ENCODE measurements around the gene EGFL8. TPM values are rescaled to one million over a fixed set of nuclear protein-coding genes. Genes with fewer than 3 reads are reported as not detected.
A peak's percentile ranks its signal among the peaks of the same experiment; 100 is the strongest.
"Not testable (repeated sequence)": the region's sequence is repeated elsewhere in the genome, so short reads cannot be mapped to it uniquely, and the experiment has no call there.

Gene EGFL8
- total RNA-seq, 2 experiments from 2014 or later, result 11.4 to 13.1 TPM

DNA sequence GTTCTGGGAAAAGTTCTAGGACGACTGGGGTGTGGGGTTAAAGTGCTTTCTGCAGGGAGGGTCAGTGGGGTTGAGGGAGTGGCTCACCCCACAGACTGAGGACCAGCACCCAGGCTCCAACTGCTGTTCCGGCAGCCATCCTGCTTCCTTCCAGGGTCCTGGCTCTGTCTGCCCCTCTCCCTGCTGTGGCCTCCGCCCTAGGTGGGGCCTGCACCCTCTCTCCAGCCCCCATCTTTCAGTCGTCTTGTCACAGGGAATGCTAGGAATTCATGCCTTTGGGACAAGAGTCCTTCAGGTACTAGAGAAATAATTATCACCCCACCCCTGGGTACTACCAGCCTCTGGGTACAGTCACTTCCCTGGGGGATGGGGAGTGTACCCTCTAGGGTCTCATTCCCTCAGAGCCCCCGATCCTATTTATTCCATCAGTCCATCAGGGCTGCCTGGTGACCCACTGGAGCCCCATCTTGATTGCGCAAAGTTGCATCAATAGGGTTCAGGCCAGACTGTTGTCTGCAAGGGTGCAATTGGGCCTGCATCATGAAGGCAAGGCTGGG lies 19.8 kb downstream of the EGFL8 start, which contains the start of gene AGER:
AGER (minus strand) TSS at position 170 of the 557 bp plus-strand sequence; CDS start at position 139, 31 bp downstream.
- CTCF ChIA-PET, result interaction anchor here (1.2 kb wide), 1 partner anchor 11 kb away, joined by 4 read pairs; no protein-coding TSS in a partner anchor

DNA sequence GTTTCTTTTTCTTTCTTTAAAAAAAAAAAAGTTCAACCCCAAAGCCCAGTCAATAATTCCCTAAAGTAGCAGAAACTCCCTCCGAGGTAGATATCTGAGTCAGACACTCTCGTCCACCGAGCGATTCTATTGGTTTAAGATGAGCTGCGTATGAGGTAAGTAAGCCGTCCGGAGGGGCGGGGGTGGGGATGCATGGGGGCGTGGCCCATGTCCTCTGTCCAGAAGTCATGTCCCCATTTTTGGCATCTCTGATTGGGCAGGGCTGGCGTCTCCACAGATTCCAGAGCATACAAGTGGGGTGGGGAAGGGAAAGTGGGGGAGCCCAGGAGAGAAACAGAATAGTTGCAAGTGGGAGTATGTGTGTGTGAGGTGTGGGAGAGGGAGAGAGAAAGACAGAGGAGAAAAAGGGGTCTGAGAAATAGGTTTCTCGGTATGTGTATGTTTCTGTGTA lies 21.3 kb downstream of the EGFL8 start:
- ATAC-seq (peak; percentile 59), DNase-seq (peak; percentile 78)
- Mint-ChIP-seq H3K36me3 (peaks cover 40% of the 10 kb centered on the region), H3K4me1 (peaks cover 41% of the 10 kb centered on the region), H3K27ac (peak overlapping the region; percentile 87)
- CTCF ChIA-PET, result interaction anchor here (1.2 kb wide), 1 partner anchor 10 kb away, joined by 4 read pairs; no protein-coding TSS in a partner anchor
- H3K9me3 Mint-ChIP-seq (ENCODE audit: low read depth); H3K27me3 Mint-ChIP-seq; H3K4me3 Mint-ChIP-seq: not testable (repeated sequence)

More for the DNA sequence above, 19.8 kb downstream of the EGFL8 start, which contains the start of gene AGER:
- Mint-ChIP-seq H3K9me3 (ENCODE audit: low read depth) (no peaks in the 10 kb centered on the region), H3K27ac (no peak within 1 kb of the TSS), H3K4me1 (peaks cover 53% of the 10 kb centered on the region), H3K27me3 (no peaks in the 10 kb centered on the region), H3K4me3 (no peak within 1 kb of the TSS), H3K36me3 (peaks cover 41% of the 10 kb centered on the region)
- ATAC-seq (no peak), DNase-seq (no peak)

DNA sequence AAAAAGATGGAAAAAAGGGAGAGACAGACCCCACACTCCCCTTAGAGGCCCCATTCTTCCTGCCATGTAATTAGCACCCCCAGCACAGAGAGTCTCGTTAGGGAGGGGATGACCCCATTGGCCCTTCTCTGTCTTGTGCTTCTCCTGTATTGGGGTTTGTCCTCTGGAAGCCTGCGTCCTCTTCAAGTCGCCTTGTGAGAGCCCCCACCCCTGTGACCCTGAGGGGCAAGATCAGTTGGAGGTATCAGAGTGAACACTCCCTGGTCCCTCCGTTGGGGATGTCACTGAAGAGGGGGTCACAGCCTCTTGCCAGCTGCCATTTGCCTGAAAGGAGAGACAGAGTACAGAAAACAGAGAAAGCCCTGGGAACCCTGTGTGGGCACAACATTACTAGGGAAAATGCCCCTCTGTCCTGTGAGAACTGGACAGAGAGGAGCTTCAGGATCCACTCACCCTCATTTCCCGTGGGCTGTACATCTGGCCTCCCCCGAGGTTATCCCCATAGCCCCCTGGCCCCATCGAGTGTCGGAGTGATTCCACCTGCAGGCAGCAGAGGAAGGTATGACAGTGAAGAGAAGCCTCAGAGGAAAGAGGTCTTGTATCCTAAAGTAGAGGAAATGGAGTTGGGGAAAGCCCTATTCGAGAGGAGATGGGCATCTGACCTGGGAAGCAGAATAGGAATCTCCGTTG lies 21.9 kb downstream of the EGFL8 start:
- H3K9me3 Mint-ChIP-seq (ENCODE audit: low read depth); ATAC-seq; CTCF ChIA-PET; H3K4me3 Mint-ChIP-seq; H3K27me3 Mint-ChIP-seq; DNase-seq: not testable (repeated sequence)
- Mint-ChIP-seq H3K36me3 (peaks cover 43% of the 10 kb centered on the region), H3K4me1 (peaks cover 40% of the 10 kb centered on the region), H3K27ac (peak overlapping the region; percentile 87)

DNA sequence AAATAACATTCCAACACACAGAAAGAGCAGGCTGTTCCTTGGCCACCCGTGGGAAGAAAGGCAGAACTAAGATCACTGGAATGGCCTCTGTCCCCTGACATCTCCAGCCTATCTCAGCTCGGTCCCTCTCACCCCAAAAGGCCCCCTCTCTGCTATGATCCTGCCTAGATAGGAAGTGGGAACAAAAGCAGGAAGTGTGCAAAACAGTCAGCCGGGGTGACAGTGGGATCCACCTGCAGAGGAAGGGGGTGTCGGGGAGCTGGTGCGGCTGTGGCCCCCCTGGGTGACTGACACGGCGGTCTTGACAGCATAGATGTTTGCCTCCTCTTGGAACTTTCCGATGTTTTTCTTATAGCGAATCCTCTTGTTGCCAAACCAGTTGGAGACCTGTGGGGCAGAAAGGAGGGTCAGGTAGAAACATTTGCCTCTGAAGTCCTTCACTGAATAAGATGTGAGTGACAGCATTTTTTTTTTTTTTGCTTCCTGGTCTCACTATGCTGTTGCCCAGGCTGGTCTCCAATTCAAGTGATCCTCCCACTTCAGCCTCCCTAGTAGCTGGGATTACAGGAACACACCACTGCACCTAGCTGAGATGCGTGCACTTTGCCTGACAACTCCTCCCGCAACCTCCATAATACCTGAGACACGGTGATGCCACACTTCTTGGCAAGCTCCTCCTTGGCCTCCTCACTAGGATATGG lies 22.8 kb downstream of the EGFL8 start:
- peaks cover 37% of the 10 kb centered on the region for H3K4me1 Mint-ChIP-seq
- peak overlapping the region; percentile 32 for H3K4me3 Mint-ChIP-seq
- H3K36me3 Mint-ChIP-seq, result peaks cover 46% of the 10 kb centered on the region
- no peak for DNase-seq
- no peaks in the 10 kb centered on the region for H3K9me3 Mint-ChIP-seq (ENCODE audit: low read depth)
- H3K27ac Mint-ChIP-seq, result peak overlapping the region; percentile 87
- CTCF ChIA-PET, result no interaction called here
- ATAC-seq, result no peak
- no peaks in the 10 kb centered on the region for H3K27me3 Mint-ChIP-seq

DNA sequence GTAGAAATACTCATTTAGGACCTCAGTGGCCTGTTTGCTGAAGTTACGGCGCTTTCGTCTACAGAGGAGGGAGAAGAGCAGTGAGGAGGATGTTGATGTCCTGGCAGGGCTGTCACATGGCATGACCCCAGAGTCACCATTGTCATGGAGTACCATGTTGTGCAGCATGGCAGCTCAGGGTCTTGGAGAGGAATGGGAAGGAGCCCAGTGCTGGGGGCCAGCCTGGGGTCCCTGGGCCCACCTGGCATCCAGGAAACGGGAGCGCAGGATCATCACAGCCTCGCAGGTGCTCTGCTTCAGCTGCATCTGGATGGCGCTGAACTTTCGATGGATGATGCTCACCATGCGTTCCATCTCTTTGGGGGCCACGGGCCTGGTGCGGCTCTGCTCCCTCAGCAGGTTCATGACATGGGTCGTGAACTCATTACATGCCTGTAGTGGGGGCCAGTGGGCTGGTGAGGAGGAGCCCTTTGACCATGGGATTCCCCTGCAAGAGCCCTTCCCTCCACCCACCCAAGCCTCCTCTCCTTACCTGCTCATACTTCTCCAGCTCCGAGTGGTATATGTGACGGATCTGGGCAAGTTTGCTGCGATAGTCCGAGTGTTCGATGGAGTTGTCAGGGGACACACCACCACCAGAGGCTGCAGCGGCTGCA lies 23.5 kb downstream of the EGFL8 start:
- peaks cover 45% of the 10 kb centered on the region for H3K36me3 Mint-ChIP-seq
- H3K27me3 Mint-ChIP-seq; ATAC-seq; DNase-seq; H3K9me3 Mint-ChIP-seq (ENCODE audit: low read depth): not testable (repeated sequence)
- H3K4me3 Mint-ChIP-seq, result peak overlapping the region; percentile 32
- H3K4me1 Mint-ChIP-seq, result peaks cover 38% of the 10 kb centered on the region
- peak overlapping the region; percentile 79 for H3K27ac Mint-ChIP-seq
- CTCF ChIA-PET, result interaction anchor here (1.1 kb wide), 1 partner anchor 140 kb away, joined by 3 read pairs; no protein-coding TSS in a partner anchor

DNA sequence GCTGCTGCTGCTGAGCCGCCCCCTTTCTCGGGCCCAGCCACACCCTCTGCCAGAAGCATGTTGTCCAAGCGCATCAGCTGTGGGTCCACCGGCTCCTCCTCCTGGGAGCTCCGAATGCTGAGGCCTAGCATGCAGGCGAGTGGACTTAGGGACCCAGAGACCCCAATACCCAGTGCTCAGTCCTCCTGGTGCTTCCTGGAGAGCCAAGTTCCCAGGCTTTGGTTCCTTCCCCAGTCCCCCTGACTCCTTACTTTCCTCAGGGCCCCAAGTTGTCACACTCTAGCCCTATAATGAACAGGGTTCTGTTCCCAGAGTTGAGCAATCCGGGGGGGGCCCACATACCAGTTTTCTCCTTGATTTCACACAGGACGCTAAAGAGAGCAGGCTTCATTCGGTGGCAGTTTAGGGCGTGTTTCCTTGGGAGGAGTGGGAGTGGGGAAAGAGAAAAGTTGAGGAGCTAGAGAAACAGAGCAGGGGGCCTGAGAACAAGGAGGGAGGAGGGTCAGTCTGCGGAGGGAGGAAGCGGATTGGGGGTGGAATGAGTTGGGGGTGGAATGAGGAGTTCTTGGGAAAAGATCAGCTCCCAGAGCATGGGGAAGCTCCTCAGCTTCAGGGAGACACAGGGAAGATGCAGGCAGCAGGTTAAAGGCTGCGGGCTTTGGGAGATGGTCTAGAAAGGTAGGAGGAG lies 24.1 kb downstream of the EGFL8 start:
- ATAC-seq (no peak), DNase-seq (no peak)
- peaks cover 41% of the 10 kb centered on the region for H3K4me1 Mint-ChIP-seq

GRCh38 chr6:32189069-32189741 lies 24.8 kb downstream of the EGFL8 start:
- H3K4me3 Mint-ChIP-seq, result peak overlapping the region; percentile 72
- peak overlapping the region; percentile 75 for H3K27ac Mint-ChIP-seq
- CTCF ChIA-PET, result interaction anchor here (0.6 to 1.1 kb wide), 3 partner anchors 10 to 382 kb away, joined by 3 read pairs; no protein-coding TSS in a partner anchor
- H3K27me3 Mint-ChIP-seq, result no peaks in the 10 kb centered on the region
- no peaks in the 10 kb centered on the region for H3K9me3 Mint-ChIP-seq (ENCODE audit: low read depth)
- peaks cover 48% of the 10 kb centered on the region for H3K4me1 Mint-ChIP-seq
- peaks cover 45% of the 10 kb centered on the region for H3K36me3 Mint-ChIP-seq
- DNase-seq (no peak), ATAC-seq (no peak)

More for the DNA sequence above, 24.1 kb downstream of the EGFL8 start:
- Mint-ChIP-seq H3K9me3 (ENCODE audit: low read depth) (no peaks in the 10 kb centered on the region), H3K27me3 (no peaks in the 10 kb centered on the region), H3K36me3 (peaks cover 45% of the 10 kb centered on the region), H3K4me3 (peak overlapping the region; percentile 72), H3K27ac (peak overlapping the region; percentile 75)
- CTCF ChIA-PET, result interaction anchor here (0.8 to 1.1 kb wide), 2 partner anchors 9 to 141 kb away, joined by 3 read pairs; no protein-coding TSS in a partner anchor

DNA sequence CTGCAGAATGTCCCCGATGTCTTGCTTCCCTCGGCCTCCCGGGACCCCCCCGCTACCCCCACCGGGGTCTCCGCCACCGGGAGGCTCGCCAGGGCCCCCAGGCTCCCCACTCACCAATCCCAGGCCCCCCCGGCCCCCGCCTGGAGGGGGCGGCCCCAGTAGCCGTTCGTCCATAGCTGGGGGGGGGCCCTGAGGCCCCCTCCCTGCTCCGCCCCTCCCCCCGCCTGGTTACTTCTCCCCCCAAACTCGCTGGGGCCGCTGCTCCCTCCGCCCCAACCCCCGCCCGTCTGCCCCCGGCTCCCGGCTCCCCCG lies 25.3 kb downstream of the EGFL8 start:
- no peak for ATAC-seq
- H3K4me3 Mint-ChIP-seq, result peak overlapping the region; percentile 72
- no peaks in the 10 kb centered on the region for H3K9me3 Mint-ChIP-seq (ENCODE audit: low read depth)
- DNase-seq, result no peak
- H3K27ac Mint-ChIP-seq, result peak overlapping the region; percentile 75
- peaks cover 45% of the 10 kb centered on the region for H3K36me3 Mint-ChIP-seq
- CTCF ChIA-PET, result no interaction called here
- no peaks in the 10 kb centered on the region for H3K27me3 Mint-ChIP-seq
- H3K4me1 Mint-ChIP-seq, result peaks cover 51% of the 10 kb centered on the region

- peak; percentile 92 for DNase-seq
- CTCF ChIA-PET, result interaction anchor here (4.2 kb wide), 1 partner anchor 12 kb away, joined by 31 read pairs; the partner anchor contains the start of genes AGPAT1 and RNF5
- peaks cover 55% of the 10 kb centered on the region for H3K4me1 Mint-ChIP-seq
- peak; percentile 67 for ATAC-seq
- H3K36me3 Mint-ChIP-seq, result peaks cover 45% of the 10 kb centered on the region
- H3K27me3 Mint-ChIP-seq, result no peaks in the 10 kb centered on the region
- H3K27ac Mint-ChIP-seq, result peak within 1 kb of the TSS; percentile 95
- no peaks in the 10 kb centered on the region for H3K9me3 Mint-ChIP-seq (ENCODE audit: low read depth)
- peak within 1 kb of the TSS; percentile 98 for H3K4me3 Mint-ChIP-seq
Observed at GRCh38 chr6:32190054-32190851, 25.9 kb downstream of the EGFL8 start, which contains the start of gene PBX2. PBX2 (minus strand) TSS chr6:32190202; CDS start chr6:32189915, 287 bp downstream.

DNA sequence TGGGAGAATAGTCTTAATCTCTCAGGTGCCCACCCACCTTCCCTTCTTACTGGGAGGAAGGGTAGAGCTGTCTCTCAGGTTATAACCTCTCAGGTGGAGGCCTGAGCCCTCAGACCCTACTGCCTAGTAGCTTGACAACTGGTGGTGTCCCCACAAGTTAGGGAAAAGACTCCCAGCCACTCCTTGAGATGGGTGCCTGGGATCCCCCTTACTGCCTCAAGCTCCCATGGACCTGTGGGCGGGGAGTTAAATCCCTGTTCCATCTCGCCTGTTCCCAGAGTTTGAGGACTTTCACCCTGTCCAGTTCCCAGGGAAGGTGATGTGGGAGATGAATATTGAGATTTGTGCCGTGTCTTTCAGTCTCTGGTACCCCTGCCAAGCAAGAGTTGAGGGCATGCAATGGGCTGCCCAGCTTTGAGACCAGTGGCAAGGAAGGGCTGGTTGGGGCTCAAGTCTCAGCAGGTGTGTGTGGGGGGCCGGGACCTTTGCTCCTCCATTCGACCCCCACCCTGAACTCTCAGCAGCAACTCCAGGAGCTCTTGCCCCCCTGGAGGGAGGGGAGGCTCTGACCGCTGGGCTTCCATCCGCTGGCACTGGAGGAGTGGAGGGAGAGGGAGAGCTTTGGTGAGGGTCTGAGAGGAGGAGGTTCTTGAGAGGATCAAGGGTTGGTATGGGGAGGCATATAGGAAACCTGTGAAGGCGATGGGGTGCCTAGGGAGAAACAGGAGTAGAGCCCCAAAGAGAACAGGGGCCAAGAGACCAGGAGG lies 26.7 kb downstream of the EGFL8 start:
- H3K4me3 Mint-ChIP-seq, result peak overlapping the region; percentile 98
- H3K9me3 Mint-ChIP-seq (ENCODE audit: low read depth), result no peaks in the 10 kb centered on the region
- H3K27me3 Mint-ChIP-seq, result no peaks in the 10 kb centered on the region
- DNase-seq, result no peak
- CTCF ChIA-PET, result interaction anchor here (4.2 kb wide), 1 partner anchor 13 kb away, joined by 31 read pairs; the partner anchor contains the start of genes AGPAT1 and RNF5
- H3K4me1 Mint-ChIP-seq, result peaks cover 50% of the 10 kb centered on the region
- H3K27ac Mint-ChIP-seq, result peak overlapping the region; percentile 95
- peaks cover 40% of the 10 kb centered on the region for H3K36me3 Mint-ChIP-seq
- ATAC-seq, result no peak

All from activated CD8-positive, alpha-beta memory T cell treated with anti-CD3 and anti-CD28 coated beads, Interleukin-2, amount 10 ng/mL, durations not matched to agents 7 days and 5 days (primary cell).